Sigmoid colon (tissue), 4 donors: ENCODE measurements around the gene NRL.
"Not testable (repeated sequence)": the region's sequence is repeated elsewhere in the genome, so short reads cannot be mapped to it uniquely, and the experiment has no call there.

Experiments used
- CTCF ChIP-seq, 4 experiments: fragments of 450-650 bp in 3 of 4; fragments of 200-600 bp in 1 of 4; IDR thresholded peaks; one replicate each; pipeline ENCODE4 v1.5.1; 2016 to 2019; ENCODE audit warnings: antibody characterized with exemption in 4 of 4, mild to moderate bottlenecking in 3 of 4, moderate library complexity in 2 of 4
- EP300 ChIP-seq, 4 donors: sonication (generic); formaldehyde crosslinking; IDR thresholded peaks; one replicate each; pipeline ENCODE4 v1.6.1; 2017; ENCODE audit warnings: antibody characterized with exemption in 4 of 4
- POLR2A ChIP-seq, 2 donors: fragments of 450-650 bp; IDR thresholded peaks; one replicate each; pipeline ENCODE4 v1.6.1; 2016; ENCODE audit warnings: antibody characterized with exemption in 2 of 2, mild to moderate bottlenecking in 2 of 2, moderate library complexity in 2 of 2
- POLR2AphosphoS5 ChIP-seq, 4 donors: sonication (generic); formaldehyde crosslinking; IDR thresholded peaks; one replicate each; pipeline ENCODE4 v1.6.1; 2017; ENCODE audit warnings: antibody characterized with exemption in 4 of 4

- not testable (repeated sequence) for TF ChIP-seq POLR2A, CTCF, POLR2AphosphoS5, EP300 (IDR thresholded peaks at IDR 0.05)
These were observed 83.4 kb downstream of the NRL start for GRCh38 chr14:24031331-24031730.
